DOHH2 (cell line): Measurements from ENCODE around the gene FBLN2.

Source experiments
- H3F3A ChIP-seq: fragments of 200-600 bp; sonication (generic), shearing (Covaris generic); 2 replicates; pipeline ENCODE4 v1.6.0; 2016; ENCODE audit warnings: antibody characterized with exemption, mild to moderate bottlenecking; ENCODE audit not compliant: control insufficient read depth, insufficient read depth
- H3K27ac ChIP-seq: fragments of 200-600 bp; sonication (generic); 2 replicates; pipeline ENCODE4 v1.5.1; 2014; ENCODE audit warnings: low read depth, mild to moderate bottlenecking, low read length, moderate library complexity
- H3K27me3 ChIP-seq: fragments of 200-600 bp; sonication (generic); 2 replicates; pipeline ENCODE4 v1.6.1; 2014; ENCODE audit warnings: mild to moderate bottlenecking, low read length, mixed read lengths; ENCODE audit not compliant: control insufficient read depth
- H3K36me3 ChIP-seq: fragments of 200-600 bp; sonication (generic); 2 replicates; pipeline ENCODE4 v1.6.1; 2014; ENCODE audit warnings: mild to moderate bottlenecking, low read length, moderate library complexity, mixed read lengths; ENCODE audit not compliant: control insufficient read depth
- H3K4me1 ChIP-seq: fragments of 200-600 bp; sonication (generic); 2 replicates; pipeline ENCODE4 v1.6.1; 2014; ENCODE audit warnings: mild to moderate bottlenecking, low read length, mixed read lengths; ENCODE audit not compliant: control insufficient read depth
- H3K4me2 ChIP-seq: fragments of 200-600 bp; sonication (generic); 2 replicates; pipeline ENCODE4 v1.6.0; 2014; ENCODE audit warnings: mild to moderate bottlenecking, low read length, moderate library complexity
- H3K4me3 ChIP-seq: fragments of 200-600 bp; sonication (generic); 2 replicates; pipeline ENCODE4 v1.5.1; 2014; ENCODE audit warnings: mild to moderate bottlenecking, low read length, mixed read lengths
- H3K79me2 ChIP-seq: fragments of 200-600 bp; sonication (generic); 2 replicates; pipeline ENCODE4 v1.6.1; 2014; ENCODE audit warnings: mild to moderate bottlenecking, low read length, mixed read lengths; ENCODE audit not compliant: control insufficient read depth
- H3K9me2 ChIP-seq: fragments of 200-600 bp; sonication (generic); replicated peaks from 2 replicates; pipeline ENCODE4 v1.6.1; 2014; ENCODE audit warnings: mild to moderate bottlenecking, low read length, mixed read lengths; ENCODE audit not compliant: control insufficient read depth
- H3K9me3 ChIP-seq: fragments of 200-600 bp; sonication (generic); 2 replicates; pipeline ENCODE4 v1.6.1; 2014; ENCODE audit warnings: antibody characterized with exemption, low read length, mixed read lengths; ENCODE audit not compliant: control insufficient read depth, insufficient read depth
- H4K20me1 ChIP-seq: fragments of 200-600 bp; sonication (generic); 2 replicates; pipeline ENCODE4 v1.6.0; 2014; ENCODE audit warnings: low read depth, mild to moderate bottlenecking, antibody characterized with exemption, low read length, moderate library complexity; ENCODE audit not compliant: control insufficient read depth, insufficient read depth
- CTCF ChIP-seq: fragments of 200-600 bp; sonication (generic); IDR thresholded peaks from one replicate; pipeline ENCODE4 v1.5.1; 2014; ENCODE audit warnings: antibody characterized with exemption, mild to moderate bottlenecking, low read depth, low read length; ENCODE audit not compliant: poor library complexity, severe bottlenecking
- EZH2phosphoT487 ChIP-seq: fragments of 200-600 bp; sonication (generic); IDR thresholded peaks from 2 replicates; pipeline ENCODE4 v1.6.1; 2017; ENCODE audit warnings: borderline replicate concordance, mild to moderate bottlenecking, antibody characterized with exemption, low read length, moderate library complexity, mixed read lengths

The FBLN2 gene

GRCh38 chr3:13508496-13508895 lies 40.4 kb upstream of the FBLN2 start:
- Histone ChIP-seq H3K4me3 (no peak overlapping the region), H3K4me2 (no peak overlapping the region), H3K9me3 (no peaks in the 10 kb centered on the region), H3K4me1 (no peaks in the 10 kb centered on the region), H4K20me1 (no peaks in the 10 kb centered on the region), H3K9me2 (no peaks in the 10 kb centered on the region), H3K27ac (no peak overlapping the region), H3K27me3 (no peaks in the 10 kb centered on the region), H3K79me2 (no peaks in the 10 kb centered on the region), H3K36me3 (no peaks in the 10 kb centered on the region), H3F3A (no peaks in the 10 kb centered on the region)
- TF ChIP-seq CTCF (no peak), EZH2phosphoT487 (no peak)

GRCh38 chr3:13509059-13509815 lies 39.7 kb upstream of the FBLN2 start:
- Histone ChIP-seq H3K27ac (no peak overlapping the region), H3K36me3 (no peaks in the 10 kb centered on the region), H3K4me3 (no peak overlapping the region), H4K20me1 (no peaks in the 10 kb centered on the region), H3F3A (no peaks in the 10 kb centered on the region), H3K9me3 (no peaks in the 10 kb centered on the region), H3K9me2 (no peaks in the 10 kb centered on the region), H3K4me1 (no peaks in the 10 kb centered on the region), H3K79me2 (no peaks in the 10 kb centered on the region), H3K4me2 (no peak overlapping the region), H3K27me3 (no peaks in the 10 kb centered on the region)
- TF ChIP-seq CTCF (no peak), EZH2phosphoT487 (no peak)

GRCh38 chr3:13509816-13510192 lies 39.1 kb upstream of the FBLN2 start:
- Histone ChIP-seq H4K20me1 (no peaks in the 10 kb centered on the region), H3K4me2 (no peak overlapping the region)

More at GRCh38 chr3:13509816-13510192, 39.1 kb upstream of the FBLN2 start:
- H3K9me3 ChIP-seq: no peaks in the 10 kb centered on the region
- H3K9me2 ChIP-seq: no peaks in the 10 kb centered on the region
- H3K79me2 ChIP-seq: no peaks in the 10 kb centered on the region
- no peak overlapping the region for H3K4me3 ChIP-seq
- no peaks in the 10 kb centered on the region for H3K4me1 ChIP-seq
- H3K27ac ChIP-seq: no peak overlapping the region
- no peaks in the 10 kb centered on the region for H3K27me3 ChIP-seq
- H3K36me3 ChIP-seq: no peaks in the 10 kb centered on the region
- TF ChIP-seq CTCF: no peak
- no peak for TF ChIP-seq EZH2phosphoT487
- H3F3A ChIP-seq: no peaks in the 10 kb centered on the region
